ENCODE measurements around the gene LRRC26.

LRRC26 gene

DNA sequence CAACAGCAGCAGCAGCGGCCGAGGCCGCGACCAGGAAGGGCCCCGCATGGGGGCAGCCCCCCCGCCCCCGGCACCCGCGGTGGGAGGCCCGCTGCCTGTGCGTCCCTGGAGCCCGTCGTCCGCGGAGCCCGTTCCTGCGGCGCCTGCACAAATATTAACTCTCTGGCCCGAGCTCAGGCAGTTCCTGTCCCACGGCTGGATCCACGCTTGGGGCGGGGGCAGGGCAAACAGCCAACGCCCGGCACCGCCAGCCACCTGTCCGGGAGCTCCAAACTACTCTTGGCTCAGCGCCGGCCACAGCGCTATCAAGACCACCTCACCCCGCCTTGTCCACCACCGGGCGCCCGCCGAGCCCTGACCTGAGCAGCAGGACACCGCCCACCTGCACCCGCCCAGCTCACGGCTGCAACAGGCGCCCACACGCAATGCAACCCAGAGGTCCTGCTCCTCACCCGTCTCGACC, at the start of gene LRRC26:
Gene LRRC26, minus strand, starts transcription at position 156 of the 463 bp plus-strand sequence. Its CDS starts 108 bp downstream, at position 48.
- no peak for DNase-seq
- ATAC-seq: no peak

DNA sequence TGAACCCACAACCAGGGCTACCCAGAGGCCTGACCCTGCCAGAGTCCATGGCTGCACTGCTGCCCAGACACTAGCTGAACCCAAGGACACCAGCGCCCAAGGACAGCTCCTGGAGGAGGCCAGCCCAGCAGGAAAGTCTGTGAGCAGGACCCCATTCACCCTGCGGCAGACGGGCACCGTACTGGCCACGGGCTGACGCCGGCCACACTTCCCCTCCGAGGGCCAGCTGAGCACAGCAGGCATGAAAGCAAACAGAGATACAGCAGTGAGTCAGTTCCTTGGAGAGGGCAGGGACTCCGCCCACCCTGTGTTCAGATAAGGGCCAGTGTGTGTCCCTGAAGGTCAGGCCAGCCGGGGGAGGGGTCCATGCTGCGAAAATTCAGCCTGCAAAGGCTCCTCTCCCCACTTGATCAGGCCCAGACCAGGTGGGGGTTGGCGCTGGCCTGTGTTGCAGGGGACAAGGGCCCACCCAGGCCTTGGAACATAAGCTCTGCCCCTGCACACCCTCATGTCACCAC, 49.0 kb upstream of the LRRC26 start:
- DNase-seq: no peak
- ATAC-seq: no peak

DNA sequence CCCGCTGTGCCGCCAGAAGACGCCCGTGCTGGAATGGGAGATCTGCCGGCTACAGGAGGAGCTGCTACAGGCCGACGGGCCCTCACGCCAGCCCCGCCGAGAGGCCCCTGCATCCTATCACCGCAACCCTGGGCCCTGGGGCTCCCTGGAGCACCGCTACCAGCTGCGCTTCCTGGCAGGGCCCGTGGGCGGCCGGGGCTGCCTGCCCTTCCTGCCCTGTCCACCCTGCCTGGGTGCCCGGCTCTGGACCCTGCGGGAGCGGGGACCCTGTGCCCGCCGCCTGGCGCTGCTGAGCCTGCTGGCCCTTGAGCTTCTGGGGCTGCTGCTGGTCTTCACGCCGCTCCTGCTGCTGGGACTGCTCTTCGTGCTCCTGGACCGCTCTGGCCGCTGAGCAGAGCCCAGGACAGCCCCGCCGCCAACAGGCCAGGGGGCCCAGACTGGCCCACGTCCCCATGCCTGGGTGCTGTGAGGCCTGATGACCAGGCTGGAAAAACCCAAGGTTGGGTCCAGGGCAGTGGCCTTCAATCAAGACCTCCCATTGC, 48.4 kb upstream of the LRRC26 start:
- no peak for DNase-seq
- ATAC-seq: no peak

DNA sequence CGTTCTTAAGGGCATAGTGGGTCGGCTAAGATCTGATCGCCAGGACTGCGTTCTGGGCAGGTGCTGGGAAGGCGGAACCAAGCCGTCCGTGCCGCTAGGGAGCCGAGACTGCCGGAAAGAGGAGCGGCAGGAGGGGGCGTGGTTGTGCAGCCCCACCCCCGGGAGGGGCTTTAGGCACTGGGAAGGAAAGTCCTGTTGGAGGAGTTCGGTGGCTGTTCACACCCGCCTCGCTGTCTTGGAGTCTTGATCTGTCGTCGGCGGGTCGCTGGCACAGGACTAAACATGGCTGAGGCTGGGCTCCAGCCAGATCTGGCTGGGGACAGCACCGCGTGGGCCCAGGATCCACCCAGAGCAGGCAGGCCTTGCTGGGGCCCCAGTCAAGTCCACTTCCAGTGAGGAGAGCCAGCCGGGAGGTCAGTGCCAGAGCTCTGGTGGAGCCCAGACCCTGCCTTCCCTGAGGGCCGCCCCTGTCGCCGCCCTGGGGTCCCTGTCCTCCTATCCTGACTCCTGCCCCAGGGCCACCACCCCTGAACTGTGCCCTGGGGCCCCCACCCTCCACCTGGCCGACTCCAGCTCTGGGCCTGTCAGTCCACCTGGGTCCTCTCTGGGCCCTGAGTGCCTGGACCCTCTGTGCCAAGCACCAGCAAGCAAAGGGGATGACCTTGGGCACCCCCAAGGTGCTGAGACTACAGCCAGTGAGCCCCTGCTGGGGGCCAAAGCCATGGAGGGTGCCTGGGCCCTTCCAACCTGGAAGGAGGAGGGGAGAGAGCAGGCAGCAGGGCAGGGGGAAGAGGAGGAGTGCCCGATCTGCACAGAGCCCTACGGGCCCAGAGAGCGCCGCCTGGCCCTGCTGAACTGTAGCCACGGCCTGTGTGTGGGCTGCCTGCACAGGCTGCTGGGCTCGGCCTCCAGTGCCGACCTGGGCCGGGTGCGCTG, 47.7 kb upstream of the LRRC26 start:
- ATAC-seq (no peak), DNase-seq (no peak)

GRCh38 chr9:137216188-137216965, 46.5 kb upstream of the LRRC26 start:
- no peak for DNase-seq
- no peak for ATAC-seq

DNA sequence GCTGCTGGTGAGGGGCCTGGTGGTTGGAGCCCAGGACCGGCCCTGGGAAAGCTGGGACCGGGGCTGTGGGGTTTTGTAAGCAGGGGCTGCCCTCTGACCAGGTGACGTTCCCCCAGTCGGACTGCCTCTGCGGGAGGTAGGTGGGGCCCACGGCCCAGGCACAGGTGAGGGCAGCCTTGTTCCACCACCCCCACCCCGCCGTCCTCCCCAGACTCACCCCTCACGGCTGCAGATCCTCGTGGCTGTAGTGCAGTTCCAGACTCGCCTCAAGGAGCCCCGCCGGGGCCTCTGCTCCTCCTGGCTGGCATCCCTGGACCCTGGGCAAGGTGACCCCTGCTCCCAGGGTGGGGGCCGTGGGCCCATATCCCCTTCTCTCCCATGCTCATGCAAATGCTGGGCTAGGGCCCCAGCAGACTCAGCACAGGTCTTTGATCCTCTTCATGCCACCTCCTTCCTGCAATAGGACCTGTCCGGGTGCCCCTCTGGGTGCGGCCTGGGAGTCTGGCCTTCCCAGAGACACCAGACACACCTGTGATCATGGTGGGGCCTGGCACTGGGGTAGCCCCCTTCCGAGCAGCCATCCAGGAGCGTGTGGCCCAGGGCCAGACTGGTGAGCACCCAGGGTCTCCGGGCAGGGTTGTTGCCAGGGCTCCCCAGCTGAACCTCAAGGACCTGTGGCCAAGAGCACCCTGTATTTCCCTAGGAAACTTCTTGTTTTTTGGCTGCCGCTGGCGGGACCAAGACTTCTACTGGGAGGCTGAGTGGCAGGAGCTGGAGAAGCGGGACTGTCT, 45.5 kb upstream of the LRRC26 start:
- ATAC-seq (no peak), DNase-seq (no peak)

GRCh38 chr9:137214620-137215019, 44.8 kb upstream of the LRRC26 start:
- DNase-seq (no peak), ATAC-seq (no peak)

- ATAC-seq (no peak), DNase-seq (no peak)
Observed at GRCh38 chr9:137213160-137214060, 43.6 kb upstream of the LRRC26 start.

DNA sequence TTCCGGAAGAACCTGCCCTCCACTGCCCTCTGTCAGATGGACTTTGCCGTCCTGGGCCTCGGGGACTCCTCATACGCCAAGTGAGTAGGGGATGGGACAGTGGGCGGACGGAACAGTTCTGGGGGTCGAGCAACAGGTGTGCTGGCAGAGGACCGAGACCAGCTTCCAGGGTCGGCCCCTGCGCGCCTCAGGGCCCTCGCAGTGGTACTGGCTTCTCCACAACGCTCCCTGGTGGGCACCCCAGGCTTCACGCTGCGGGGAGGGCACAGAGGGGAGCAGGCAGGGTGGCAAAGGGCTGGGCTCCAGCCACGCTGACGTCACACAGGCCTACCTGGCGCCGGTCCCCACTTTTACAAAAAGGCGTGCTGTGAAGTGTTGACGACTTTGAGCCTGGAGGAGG, 42.7 kb upstream of the LRRC26 start:
- no peak for ATAC-seq
- DNase-seq: no peak

GRCh38 chr9:137211532-137211931, 41.7 kb upstream of the LRRC26 start:
- DNase-seq (no peak), ATAC-seq (no peak)

- DNase-seq (no peak), ATAC-seq (no peak)
Observed at GRCh38 chr9:137206602-137207001, 36.8 kb upstream of the LRRC26 start.

- ATAC-seq (peak; percentile 65), DNase-seq (peak; percentile 99)
Observed at GRCh38 chr9:137205126-137206069, 35.5 kb upstream of the LRRC26 start, which contains the start of the genes NDOR1 and TMEM203. Gene NDOR1, plus strand, starts transcription at chr9:137205700. Its CDS starts 78 bp downstream, at chr9:137205778. Gene TMEM203, minus strand, starts transcription at chr9:137205648. Its CDS starts 234 bp downstream, at chr9:137205414.

DNA sequence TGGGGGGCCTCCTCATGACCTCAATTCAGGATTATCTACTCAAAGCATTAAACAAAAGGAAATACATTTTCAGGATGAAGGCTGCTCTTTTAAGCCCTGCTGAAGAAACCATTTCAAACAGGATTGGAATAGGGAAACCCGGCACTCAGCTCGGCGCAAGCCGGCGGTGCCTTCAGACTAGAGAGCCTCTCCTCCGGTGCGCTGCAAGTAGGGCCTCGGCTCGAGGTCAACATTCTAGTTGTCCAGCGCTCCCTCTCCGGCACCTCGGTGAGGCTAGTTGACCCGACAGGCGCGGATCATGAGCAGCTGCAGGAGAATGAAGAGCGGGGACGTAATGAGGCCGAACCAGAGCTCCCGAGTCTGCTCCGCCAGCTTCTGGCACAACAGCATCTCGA, 34.9 kb upstream of the LRRC26 start:
- ATAC-seq (no peak), DNase-seq (no peak)

DNA sequence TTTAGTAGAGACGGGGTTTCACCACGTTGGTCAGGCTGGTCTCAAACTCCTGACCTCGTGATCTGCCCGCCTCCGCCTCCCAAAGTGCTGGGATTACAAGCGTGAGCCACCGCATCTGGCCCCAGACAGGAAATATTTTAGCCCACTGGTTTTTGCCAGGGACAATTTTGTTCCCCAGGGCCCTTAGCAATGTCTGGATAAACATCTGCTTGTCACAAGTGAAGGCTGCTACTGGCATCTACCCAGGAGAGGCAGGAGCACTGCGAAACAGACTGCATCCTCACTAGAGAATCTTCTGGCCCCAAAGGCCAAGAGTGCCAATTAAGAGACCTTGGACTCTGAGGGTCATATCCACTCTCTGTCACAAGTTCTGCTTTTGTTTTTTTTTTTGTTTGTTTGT, 33.1 kb upstream of the LRRC26 start:
- no peak for DNase-seq
- no peak for ATAC-seq

GRCh38 chr9:137201205-137201868, 31.5 kb upstream of the LRRC26 start:
- no peak for ATAC-seq

DNA sequence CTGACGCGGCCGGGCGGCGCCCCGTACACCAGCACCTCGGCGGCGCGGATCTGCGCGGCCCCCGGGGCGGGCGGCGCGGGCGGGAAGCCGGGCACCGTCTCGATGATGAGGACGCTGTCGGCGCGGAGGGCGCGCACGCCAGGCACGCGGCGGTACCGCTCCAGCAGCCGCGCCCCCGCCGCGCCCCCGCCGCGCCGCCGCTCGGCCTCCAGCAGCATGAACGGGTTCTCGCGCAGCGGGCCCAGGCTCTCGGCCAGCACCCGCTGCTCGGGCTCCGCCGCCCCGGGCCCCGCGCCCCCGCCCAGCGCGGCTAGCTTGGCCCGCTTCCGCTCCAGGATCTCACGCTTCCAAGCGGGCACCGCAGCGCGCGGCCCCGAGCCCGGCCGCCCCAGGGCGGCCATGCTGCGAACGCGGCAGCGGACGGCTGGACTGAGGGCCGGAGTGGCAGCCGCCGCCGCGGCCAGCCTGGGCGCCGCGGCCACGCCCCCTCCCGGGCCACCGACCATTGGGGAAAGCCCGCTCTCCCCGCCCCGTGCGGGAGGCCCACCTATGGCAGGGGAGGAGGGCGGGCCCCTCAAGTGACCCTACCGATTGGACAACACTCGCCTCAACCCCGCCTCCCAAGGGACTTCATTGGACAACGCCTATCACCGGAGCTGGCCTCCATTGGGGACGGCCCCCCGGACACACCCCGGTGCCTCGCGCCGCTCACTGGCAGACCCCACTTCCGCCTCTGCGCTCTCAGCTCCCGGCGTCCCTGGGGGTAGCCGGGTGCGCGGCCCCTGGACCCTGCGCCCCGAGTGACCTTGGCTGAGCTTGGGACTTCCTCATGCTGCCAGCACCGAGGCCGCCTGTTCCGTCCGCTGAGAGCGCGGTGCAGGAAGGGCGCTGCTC, 30.7 kb upstream of the LRRC26 start, which contains the start of gene TPRN:
Gene TPRN, minus strand, starts transcription at position 431 of the 894 bp plus-strand sequence. Its CDS starts 30 bp downstream, at position 401.
- ATAC-seq (peak; percentile 95), DNase-seq (peak; percentile 99)

More at GRCh38 chr9:137201205-137201868, 31.5 kb upstream of the LRRC26 start:
- DNase-seq: no peak

DNA sequence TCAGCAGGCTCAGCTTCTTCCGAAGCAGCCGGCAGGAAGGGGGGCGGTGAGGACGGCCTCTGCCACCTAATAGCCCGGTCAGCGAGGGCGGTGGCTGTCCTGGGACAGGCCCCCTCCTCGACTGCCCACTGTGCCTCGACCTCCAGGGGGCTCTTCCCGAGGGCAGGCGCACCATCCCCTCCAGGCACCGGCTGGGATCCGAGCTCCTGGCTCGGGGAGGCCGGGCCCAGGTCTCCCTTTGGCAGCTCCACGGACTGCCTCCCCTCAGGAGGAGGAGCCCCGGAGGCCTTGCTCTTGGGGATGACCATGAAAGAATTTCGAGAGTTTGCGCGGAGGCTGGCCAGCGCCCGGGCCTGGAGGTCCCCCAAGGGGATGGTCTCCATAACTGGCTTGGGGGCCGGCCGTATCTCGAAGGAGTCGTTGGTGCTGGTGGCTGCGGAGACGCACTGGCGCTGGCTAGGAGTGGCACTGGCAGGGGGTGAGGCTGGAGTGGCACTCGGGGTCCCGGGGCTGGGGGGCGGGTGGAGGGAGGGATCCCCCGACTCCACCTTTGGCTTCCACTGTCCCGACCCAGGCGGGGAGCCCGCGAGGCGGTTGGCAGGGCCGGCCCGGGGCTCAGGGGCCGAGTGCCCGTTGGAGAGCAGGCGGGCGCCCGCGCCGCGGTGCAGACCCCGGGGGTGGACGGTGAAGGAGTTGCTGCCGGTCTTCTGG, 29.7 kb upstream of the LRRC26 start:
- ATAC-seq (no peak), DNase-seq (no peak)
